ENCODE results near the gene PRKAR1B.

DNA sequence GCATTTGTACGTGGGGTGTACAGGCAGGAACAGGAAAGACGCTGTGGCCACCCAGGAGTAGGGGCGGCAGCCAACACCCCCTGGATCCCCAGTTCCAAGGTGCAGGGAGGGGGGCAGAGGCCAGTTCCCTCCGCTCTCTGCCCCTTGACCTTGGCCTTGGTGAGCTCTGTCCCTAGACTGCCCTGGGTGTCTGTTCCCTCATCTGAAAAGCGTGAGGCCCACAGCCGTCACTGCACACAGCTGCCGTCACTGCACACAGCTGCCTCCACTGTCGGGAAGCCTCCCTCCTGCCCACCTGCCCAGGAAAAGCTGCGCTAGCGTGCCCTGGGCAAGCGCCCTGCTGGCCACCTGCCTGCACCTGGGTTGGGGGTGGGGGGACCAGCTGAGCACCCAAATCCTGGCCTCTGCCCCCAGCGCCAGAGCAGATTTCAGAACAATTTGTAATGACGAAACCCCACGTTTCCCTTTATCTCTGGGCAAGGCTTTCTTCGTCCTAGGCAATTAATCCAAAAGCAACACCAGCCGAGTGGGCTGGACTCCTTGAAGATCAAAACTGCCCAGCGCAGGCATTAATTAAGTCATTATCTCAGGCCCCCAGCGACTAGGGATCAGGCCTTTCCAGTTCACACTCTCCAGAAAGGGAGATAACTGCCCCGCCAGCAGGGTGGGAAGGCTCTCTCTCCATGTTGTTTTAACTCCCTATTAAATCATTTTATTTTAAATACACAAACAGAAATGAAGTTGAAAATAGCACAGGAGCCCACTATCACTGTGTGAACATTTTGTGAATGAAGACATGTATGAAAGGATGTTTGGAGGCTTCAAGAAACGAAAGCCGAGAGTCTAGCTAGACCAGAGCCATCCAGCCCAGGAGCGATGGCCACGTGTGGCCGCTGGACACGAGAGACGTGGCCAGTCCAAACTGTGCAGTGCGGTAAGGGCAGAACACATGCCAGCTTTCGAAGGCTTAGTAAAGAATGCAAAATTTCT is 203.4 kb downstream of the PRKAR1B start:
- TF ChIP-seq, protein P1, sequence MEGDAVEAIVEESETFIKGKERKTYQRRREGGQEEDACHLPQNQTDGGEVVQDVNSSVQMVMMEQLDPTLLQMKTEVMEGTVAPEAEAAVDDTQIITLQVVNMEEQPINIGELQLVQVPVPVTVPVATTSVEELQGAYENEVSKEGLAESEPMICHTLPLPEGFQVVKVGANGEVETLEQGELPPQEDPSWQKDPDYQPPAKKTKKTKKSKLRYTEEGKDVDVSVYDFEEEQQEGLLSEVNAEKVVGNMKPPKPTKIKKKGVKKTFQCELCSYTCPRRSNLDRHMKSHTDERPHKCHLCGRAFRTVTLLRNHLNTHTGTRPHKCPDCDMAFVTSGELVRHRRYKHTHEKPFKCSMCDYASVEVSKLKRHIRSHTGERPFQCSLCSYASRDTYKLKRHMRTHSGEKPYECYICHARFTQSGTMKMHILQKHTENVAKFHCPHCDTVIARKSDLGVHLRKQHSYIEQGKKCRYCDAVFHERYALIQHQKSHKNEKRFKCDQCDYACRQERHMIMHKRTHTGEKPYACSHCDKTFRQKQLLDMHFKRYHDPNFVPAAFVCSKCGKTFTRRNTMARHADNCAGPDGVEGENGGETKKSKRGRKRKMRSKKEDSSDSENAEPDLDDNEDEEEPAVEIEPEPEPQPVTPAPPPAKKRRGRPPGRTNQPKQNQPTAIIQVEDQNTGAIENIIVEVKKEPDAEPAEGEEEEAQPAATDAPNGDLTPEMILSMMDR (conservative IDR thresholded peaks at IDR 0.05), result no peak
- TF ChIP-seq ZFX (IDR thresholded peaks at IDR 0.05), result no peak

Data from C4-2B (cell line).